Measurements from ENCODE around the gene FRAS1. TPM values are rescaled to one million over a fixed set of nuclear protein-coding genes. Genes with fewer than 3 reads are reported as not detected.
"Not testable (repeated sequence)": the region's sequence is repeated elsewhere in the genome, so short reads cannot be mapped to it uniquely, and the experiment has no call there.

FRAS1 gene
- total RNA-seq, 1 experiment from 2014 or later: 82.0 TPM

DNA sequence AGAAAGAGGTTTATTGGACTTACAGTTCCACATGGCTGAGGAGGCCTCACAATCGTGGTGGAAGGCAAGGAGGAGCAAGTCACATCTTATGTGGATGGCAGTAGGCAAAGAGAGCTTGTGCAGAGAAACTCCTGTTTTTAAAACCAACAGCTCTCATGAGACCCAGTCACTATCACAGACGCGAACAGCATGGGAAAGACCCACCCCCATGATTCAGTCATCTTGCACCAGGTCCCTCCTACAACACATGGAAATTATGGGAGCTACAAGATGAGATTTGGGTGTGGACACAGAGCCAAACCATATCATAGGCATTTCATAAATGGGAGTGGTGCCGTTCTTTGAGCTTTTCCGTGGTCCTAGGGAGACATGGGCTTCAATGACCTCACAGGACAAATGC is 35.2 kb downstream of the FRAS1 start:
- POLR2A ChIA-PET: interaction anchor here (1.4 kb wide), 1 partner anchor 32 kb away, joined by 6 read pairs; no protein-coding TSS in a partner anchor
- not testable (repeated sequence) for DNase-seq (ENCODE audit: low spot score); H3K27me3 Mint-ChIP-seq (ENCODE audit: low read depth)
- H3K9me3 Mint-ChIP-seq: peaks cover 25% of the 10 kb centered on the region
- ATAC-seq: peak; percentile 40
- H3K4me3 Mint-ChIP-seq: peak overlapping the region; percentile 53
- 0 out of 2 replicates have a peak, but pooled peaks have one; percentile 45 for TF ChIP-seq EMX1 (CRISPR knock-in tag; IDR thresholded peaks at IDR 0.05)
- CTCF ChIA-PET: interaction anchor here (0.9 to 3.6 kb wide), 6 partner anchors 32 to 98 kb away, joined by 3 to 35 read pairs (median 6); partner anchors contain the start of gene FRAS1
- peak overlapping the region; percentile 100 for H3K27ac Mint-ChIP-seq
- H3K4me1 Mint-ChIP-seq: peaks cover 44% of the 10 kb centered on the region
- H3K36me3 Mint-ChIP-seq: peaks cover 53% of the 10 kb centered on the region

DNA sequence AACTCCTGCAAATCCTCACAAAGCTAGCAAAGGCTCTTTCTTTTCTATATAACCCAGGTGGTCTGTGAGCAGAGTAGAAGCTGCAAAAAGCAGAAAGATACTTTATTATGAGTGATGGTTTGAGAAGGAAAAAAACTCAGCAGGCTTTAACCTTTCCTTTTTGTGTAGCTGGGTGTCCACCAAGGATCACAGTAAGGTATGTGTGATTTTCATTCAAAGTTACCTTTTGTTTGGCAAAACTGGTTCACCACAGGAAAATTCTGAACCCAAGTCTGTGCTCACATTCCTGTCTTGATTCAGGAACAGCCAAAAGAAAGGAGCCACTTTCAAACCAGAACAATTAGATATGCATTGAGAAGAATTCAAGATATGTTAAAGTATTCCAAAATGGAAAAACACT is 35.7 kb downstream of the FRAS1 start:
- H3K4me3 Mint-ChIP-seq: peak overlapping the region; percentile 53
- TF ChIP-seq, protein P1, sequence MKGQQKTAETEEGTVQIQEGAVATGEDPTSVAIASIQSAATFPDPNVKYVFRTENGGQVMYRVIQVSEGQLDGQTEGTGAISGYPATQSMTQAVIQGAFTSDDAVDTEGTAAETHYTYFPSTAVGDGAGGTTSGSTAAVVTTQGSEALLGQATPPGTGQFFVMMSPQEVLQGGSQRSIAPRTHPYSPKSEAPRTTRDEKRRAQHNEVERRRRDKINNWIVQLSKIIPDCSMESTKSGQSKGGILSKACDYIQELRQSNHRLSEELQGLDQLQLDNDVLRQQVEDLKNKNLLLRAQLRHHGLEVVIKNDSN (CRISPR knock-in tag; IDR thresholded peaks at IDR 0.05): no peak
- peak; percentile 50; the same call in 1 of the 2 replicates for TF ChIP-seq TEAD1 (CRISPR knock-in tag; IDR thresholded peaks at IDR 0.05)
- TF ChIP-seq SP1 (CRISPR knock-in tag; conservative IDR thresholded peaks at IDR 0.05): peak; percentile 42; the same call in 1 of the 2 replicates
- no peak for TF ChIP-seq RELA (CRISPR knock-in tag; IDR thresholded peaks at IDR 0.05; ENCODE audit: borderline replicate concordance)
- 0 out of 2 replicates have a peak, but pooled peaks have one; percentile 22 for TF ChIP-seq ETV6 (CRISPR knock-in tag; IDR thresholded peaks at IDR 0.05)
- H3K27ac Mint-ChIP-seq: peak overlapping the region; percentile 100
- POLR2A ChIA-PET: interaction anchor here (0.6 to 1.4 kb wide), 3 partner anchors 12 to 36 kb away, joined by 3 to 6 read pairs (median 5); partner anchors contain the start of gene FRAS1
- DNase-seq (ENCODE audit: low spot score): no peak
- no peaks in the 10 kb centered on the region for H3K27me3 Mint-ChIP-seq (ENCODE audit: low read depth)
- CTCF ChIA-PET: interaction anchor here (0.9 to 3.6 kb wide), 6 partner anchors 33 to 98 kb away, joined by 3 to 35 read pairs (median 6); partner anchors contain the start of gene FRAS1
- H3K36me3 Mint-ChIP-seq: peaks cover 55% of the 10 kb centered on the region
- ATAC-seq: peak; percentile 90
- H3K4me1 Mint-ChIP-seq: peaks cover 44% of the 10 kb centered on the region
- peaks cover 29% of the 10 kb centered on the region for H3K9me3 Mint-ChIP-seq

DNA sequence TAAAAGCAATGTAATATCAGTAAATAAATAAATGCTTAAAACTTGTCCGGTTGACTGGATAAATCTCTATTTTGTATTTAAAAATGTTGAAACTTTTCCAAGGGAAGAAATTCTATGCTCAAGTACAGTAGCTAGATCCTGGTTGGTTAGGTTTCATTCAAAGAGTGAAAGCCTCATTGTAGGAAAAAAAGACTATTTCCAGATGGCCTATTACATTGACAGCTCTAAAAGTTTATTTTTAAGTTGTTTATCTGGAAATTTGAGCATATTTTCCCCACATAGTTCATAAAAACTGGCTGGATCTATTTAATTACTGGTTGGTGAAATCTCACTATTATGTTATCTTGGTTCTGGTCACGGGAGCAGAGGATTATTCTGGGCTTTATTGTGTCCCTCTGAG is 38.0 kb downstream of the FRAS1 start:
- peaks cover 30% of the 10 kb centered on the region for H3K9me3 Mint-ChIP-seq
- H3K36me3 Mint-ChIP-seq: peaks cover 54% of the 10 kb centered on the region
- DNase-seq (ENCODE audit: low spot score) (no peak), ATAC-seq (no peak)
- ChIA-PET CTCF (interaction anchor here (3.6 kb wide), 1 partner anchor 35 kb away, joined by 35 read pairs; no protein-coding TSS in a partner anchor), POLR2A (no interaction called here)
- no peaks in the 10 kb centered on the region for H3K27me3 Mint-ChIP-seq (ENCODE audit: low read depth)
- TF ChIP-seq SOX15 (CRISPR knock-in tag; IDR thresholded peaks at IDR 0.05): no peak
- no peak for TF ChIP-seq HMGA2 (CRISPR knock-in tag; IDR thresholded peaks at IDR 0.05)
- no peak for TF ChIP-seq SMAD4 (CRISPR knock-in tag; IDR thresholded peaks at IDR 0.05)
- no peak for TF ChIP-seq ZNF219 (CRISPR knock-in tag; IDR thresholded peaks at IDR 0.05; ENCODE audit: borderline replicate concordance)
- TF ChIP-seq, protein P1 (CRISPR knock-in tag; IDR thresholded peaks at IDR 0.05): no peak
- TF ChIP-seq ZNF416 (CRISPR knock-in tag; IDR thresholded peaks at IDR 0.05): no peak
- TF ChIP-seq, protein P2, sequence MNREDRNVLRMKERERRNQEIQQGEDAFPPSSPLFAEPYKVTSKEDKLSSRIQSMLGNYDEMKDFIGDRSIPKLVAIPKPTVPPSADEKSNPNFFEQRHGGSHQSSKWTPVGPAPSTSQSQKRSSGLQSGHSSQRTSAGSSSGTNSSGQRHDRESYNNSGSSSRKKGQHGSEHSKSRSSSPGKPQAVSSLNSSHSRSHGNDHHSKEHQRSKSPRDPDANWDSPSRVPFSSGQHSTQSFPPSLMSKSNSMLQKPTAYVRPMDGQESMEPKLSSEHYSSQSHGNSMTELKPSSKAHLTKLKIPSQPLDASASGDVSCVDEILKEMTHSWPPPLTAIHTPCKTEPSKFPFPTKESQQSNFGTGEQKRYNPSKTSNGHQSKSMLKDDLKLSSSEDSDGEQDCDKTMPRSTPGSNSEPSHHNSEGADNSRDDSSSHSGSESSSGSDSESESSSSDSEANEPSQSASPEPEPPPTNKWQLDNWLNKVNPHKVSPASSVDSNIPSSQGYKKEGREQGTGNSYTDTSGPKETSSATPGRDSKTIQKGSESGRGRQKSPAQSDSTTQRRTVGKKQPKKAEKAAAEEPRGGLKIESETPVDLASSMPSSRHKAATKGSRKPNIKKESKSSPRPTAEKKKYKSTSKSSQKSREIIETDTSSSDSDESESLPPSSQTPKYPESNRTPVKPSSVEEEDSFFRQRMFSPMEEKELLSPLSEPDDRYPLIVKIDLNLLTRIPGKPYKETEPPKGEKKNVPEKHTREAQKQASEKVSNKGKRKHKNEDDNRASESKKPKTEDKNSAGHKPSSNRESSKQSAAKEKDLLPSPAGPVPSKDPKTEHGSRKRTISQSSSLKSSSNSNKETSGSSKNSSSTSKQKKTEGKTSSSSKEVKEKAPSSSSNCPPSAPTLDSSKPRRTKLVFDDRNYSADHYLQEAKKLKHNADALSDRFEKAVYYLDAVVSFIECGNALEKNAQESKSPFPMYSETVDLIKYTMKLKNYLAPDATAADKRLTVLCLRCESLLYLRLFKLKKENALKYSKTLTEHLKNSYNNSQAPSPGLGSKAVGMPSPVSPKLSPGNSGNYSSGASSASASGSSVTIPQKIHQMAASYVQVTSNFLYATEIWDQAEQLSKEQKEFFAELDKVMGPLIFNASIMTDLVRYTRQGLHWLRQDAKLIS (CRISPR knock-in tag; IDR thresholded peaks at IDR 0.05; ENCODE audit: borderline replicate concordance): no peak
- TF ChIP-seq ZNF138 (CRISPR knock-in tag; conservative IDR thresholded peaks at IDR 0.05): no peak
- no peak for TF ChIP-seq CREB1 (CRISPR knock-in tag; IDR thresholded peaks at IDR 0.05)
- TF ChIP-seq, protein P3, sequence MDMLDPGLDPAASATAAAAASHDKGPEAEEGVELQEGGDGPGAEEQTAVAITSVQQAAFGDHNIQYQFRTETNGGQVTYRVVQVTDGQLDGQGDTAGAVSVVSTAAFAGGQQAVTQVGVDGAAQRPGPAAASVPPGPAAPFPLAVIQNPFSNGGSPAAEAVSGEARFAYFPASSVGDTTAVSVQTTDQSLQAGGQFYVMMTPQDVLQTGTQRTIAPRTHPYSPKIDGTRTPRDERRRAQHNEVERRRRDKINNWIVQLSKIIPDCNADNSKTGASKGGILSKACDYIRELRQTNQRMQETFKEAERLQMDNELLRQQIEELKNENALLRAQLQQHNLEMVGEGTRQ (CRISPR knock-in tag; IDR thresholded peaks at IDR 0.05): no peak
- peaks cover 49% of the 10 kb centered on the region for H3K4me1 Mint-ChIP-seq
- H3K27ac Mint-ChIP-seq: no peak overlapping the region
- no peak overlapping the region for H3K4me3 Mint-ChIP-seq

Data from WTC11 (cell line).